ENCODE measurements around the gene IPPK. TPM values are rescaled to one million over a fixed set of nuclear protein-coding genes. Genes with fewer than 3 reads are reported as not detected.

Gene IPPK
- total RNA-seq, 1 experiment from 2014 or later, result 15.4 TPM

DNA sequence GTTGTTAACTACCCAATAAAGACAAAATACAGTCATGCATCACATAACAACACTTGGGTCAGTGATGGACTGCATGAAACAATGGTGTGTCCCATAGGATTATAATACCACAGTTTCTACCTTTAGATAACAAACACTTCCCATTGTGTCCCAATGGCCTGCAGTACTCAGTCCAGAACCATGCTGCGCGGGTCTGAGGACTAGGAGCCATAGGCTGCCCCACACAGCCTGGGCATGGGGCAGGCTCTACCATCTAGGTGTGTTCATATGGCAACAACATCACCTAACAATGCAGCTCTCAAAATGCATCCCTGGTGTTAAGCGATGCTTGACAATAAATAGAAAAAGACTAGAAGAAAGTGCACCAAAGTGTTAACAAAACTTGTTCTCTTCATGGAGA is 6.8 kb downstream of the IPPK start:
- no peaks in the 10 kb centered on the region for H3K27me3 ChIP-seq (ENCODE audit: insufficient read depth, low read length)
- no peak overlapping the region for H3K9ac ChIP-seq (ENCODE audit: low read length)
- H3K27ac ChIP-seq (ENCODE audit: low read depth, low read length), result no peak overlapping the region
- ATAC-seq, result no peak
- peaks cover 3 to 10% of the 10 kb centered on the region in 2 experiments; a peak in 2 of 4 replicates for H3K36me3 ChIP-seq (ENCODE audit: control insufficient read depth in 1 of 2, insufficient read depth in 2 of 2, low read length in 2 of 2)
- H3K9me3 ChIP-seq (ENCODE audit: control insufficient read depth in 1 of 2, insufficient read depth in 1 of 2, low read depth in 1 of 2, low read length in 2 of 2), result no peaks in the 10 kb centered on the region
- no peak overlapping the region for H3K4me2 ChIP-seq (ENCODE audit: low read length)
- no peaks in the 10 kb centered on the region; a peak in 1 of 4 replicates for H3K4me1 ChIP-seq (ENCODE audit: control insufficient read depth in 1 of 2, insufficient read depth in 2 of 2, low read length in 2 of 2)
- peaks cover 99% of the 10 kb centered on the region for H3K79me2 ChIP-seq (ENCODE audit: insufficient read depth, low read length)
- intact Hi-C loops (cut with micrococcal nuclease), result no loop called here
- no TSS peak for BruUV-seq (replicated peaks)
- no peak overlapping the region for H3K4me3 ChIP-seq (replicated peaks in 1 of 2; ENCODE audit: low read depth in 1 of 2, low read length in 2 of 2)
- DNase-seq (ENCODE audit: low read depth, low spot score), result no peak
- ChIA-PET POLR2A (no interaction called here), CTCF (no interaction called here), RAD21 (ENCODE audit: low non-redundant PET in 1 of 2, low total read pairs in 2 of 2, uncharacterized antibody in 2 of 2, unreplicated experiment in 2 of 2) (no interaction called here)
- no peaks in the 10 kb centered on the region for H3K9me2 ChIP-seq (ENCODE audit: insufficient read depth)
- H2AFZ ChIP-seq (ENCODE audit: low read depth, low read length, poor library complexity, severe bottlenecking), result no peak overlapping the region
- TF ChIP-seq, protein P1, sequence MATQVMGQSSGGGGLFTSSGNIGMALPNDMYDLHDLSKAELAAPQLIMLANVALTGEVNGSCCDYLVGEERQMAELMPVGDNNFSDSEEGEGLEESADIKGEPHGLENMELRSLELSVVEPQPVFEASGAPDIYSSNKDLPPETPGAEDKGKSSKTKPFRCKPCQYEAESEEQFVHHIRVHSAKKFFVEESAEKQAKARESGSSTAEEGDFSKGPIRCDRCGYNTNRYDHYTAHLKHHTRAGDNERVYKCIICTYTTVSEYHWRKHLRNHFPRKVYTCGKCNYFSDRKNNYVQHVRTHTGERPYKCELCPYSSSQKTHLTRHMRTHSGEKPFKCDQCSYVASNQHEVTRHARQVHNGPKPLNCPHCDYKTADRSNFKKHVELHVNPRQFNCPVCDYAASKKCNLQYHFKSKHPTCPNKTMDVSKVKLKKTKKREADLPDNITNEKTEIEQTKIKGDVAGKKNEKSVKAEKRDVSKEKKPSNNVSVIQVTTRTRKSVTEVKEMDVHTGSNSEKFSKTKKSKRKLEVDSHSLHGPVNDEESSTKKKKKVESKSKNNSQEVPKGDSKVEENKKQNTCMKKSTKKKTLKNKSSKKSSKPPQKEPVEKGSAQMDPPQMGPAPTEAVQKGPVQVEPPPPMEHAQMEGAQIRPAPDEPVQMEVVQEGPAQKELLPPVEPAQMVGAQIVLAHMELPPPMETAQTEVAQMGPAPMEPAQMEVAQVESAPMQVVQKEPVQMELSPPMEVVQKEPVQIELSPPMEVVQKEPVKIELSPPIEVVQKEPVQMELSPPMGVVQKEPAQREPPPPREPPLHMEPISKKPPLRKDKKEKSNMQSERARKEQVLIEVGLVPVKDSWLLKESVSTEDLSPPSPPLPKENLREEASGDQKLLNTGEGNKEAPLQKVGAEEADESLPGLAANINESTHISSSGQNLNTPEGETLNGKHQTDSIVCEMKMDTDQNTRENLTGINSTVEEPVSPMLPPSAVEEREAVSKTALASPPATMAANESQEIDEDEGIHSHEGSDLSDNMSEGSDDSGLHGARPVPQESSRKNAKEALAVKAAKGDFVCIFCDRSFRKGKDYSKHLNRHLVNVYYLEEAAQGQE (IDR thresholded peaks at IDR 0.05; ENCODE audit: low read depth), result no peak
- TF ChIP-seq EZH2 (IDR thresholded peaks at IDR 0.05), result no peak
- TF ChIP-seq ZFX (IDR thresholded peaks at IDR 0.05), result no peak
- no peak for TF ChIP-seq FOSL1 (IDR thresholded peaks at IDR 0.05; ENCODE audit: low read depth)
- TF ChIP-seq, protein P2, sequence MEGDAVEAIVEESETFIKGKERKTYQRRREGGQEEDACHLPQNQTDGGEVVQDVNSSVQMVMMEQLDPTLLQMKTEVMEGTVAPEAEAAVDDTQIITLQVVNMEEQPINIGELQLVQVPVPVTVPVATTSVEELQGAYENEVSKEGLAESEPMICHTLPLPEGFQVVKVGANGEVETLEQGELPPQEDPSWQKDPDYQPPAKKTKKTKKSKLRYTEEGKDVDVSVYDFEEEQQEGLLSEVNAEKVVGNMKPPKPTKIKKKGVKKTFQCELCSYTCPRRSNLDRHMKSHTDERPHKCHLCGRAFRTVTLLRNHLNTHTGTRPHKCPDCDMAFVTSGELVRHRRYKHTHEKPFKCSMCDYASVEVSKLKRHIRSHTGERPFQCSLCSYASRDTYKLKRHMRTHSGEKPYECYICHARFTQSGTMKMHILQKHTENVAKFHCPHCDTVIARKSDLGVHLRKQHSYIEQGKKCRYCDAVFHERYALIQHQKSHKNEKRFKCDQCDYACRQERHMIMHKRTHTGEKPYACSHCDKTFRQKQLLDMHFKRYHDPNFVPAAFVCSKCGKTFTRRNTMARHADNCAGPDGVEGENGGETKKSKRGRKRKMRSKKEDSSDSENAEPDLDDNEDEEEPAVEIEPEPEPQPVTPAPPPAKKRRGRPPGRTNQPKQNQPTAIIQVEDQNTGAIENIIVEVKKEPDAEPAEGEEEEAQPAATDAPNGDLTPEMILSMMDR (IDR thresholded peaks at IDR 0.05 in 2 of 3, conservative IDR thresholded peaks at IDR 0.05 in 1 of 3; ENCODE audit: borderline replicate concordance in 1 of 3, insufficient read depth in 1 of 3, low read depth in 2 of 3, low read length in 2 of 3), result no peak
- no peak for TF ChIP-seq EGR1 (IDR thresholded peaks at IDR 0.05; ENCODE audit: low read depth)
- TF ChIP-seq SP1 (IDR thresholded peaks at IDR 0.05; ENCODE audit: low read depth), result no peak
- no peak for TF ChIP-seq YY1 (IDR thresholded peaks at IDR 0.05; ENCODE audit: extremely low read depth, insufficient replicate concordance, low read depth, low read length)
- TF ChIP-seq, protein P3, sequence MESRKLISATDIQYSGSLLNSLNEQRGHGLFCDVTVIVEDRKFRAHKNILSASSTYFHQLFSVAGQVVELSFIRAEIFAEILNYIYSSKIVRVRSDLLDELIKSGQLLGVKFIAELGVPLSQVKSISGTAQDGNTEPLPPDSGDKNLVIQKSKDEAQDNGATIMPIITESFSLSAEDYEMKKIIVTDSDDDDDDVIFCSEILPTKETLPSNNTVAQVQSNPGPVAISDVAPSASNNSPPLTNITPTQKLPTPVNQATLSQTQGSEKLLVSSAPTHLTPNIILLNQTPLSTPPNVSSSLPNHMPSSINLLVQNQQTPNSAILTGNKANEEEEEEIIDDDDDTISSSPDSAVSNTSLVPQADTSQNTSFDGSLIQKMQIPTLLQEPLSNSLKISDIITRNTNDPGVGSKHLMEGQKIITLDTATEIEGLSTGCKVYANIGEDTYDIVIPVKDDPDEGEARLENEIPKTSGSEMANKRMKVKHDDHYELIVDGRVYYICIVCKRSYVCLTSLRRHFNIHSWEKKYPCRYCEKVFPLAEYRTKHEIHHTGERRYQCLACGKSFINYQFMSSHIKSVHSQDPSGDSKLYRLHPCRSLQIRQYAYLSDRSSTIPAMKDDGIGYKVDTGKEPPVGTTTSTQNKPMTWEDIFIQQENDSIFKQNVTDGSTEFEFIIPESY (IDR thresholded peaks at IDR 0.05; ENCODE audit: extremely low read depth, insufficient replicate concordance, low read length), result no peak
- no peak for TF ChIP-seq POLR2A (IDR thresholded peaks at IDR 0.05; ENCODE audit: borderline replicate concordance, extremely low read depth, insufficient read depth, insufficient read length)
- TF ChIP-seq ZNF274 (IDR thresholded peaks at IDR 0.05; ENCODE audit: low read depth, low read length), result no peak
- TF ChIP-seq, protein P4, sequence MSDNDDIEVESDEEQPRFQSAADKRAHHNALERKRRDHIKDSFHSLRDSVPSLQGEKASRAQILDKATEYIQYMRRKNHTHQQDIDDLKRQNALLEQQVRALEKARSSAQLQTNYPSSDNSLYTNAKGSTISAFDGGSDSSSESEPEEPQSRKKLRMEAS (IDR thresholded peaks at IDR 0.05), result no peak
- TF ChIP-seq POLR2AphosphoS5 (IDR thresholded peaks at IDR 0.05; ENCODE audit: low read depth, low read length), result no peak
- TF ChIP-seq ELF1 (IDR thresholded peaks at IDR 0.05; ENCODE audit: borderline replicate concordance, low read depth), result no peak
- TF ChIP-seq, protein P5, sequence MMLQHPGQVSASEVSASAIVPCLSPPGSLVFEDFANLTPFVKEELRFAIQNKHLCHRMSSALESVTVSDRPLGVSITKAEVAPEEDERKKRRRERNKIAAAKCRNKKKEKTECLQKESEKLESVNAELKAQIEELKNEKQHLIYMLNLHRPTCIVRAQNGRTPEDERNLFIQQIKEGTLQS (IDR thresholded peaks at IDR 0.05), result no peak
- TF ChIP-seq CEBPB (IDR thresholded peaks at IDR 0.05; ENCODE audit: low read depth), result no peak
- TF ChIP-seq TCF7L2 (IDR thresholded peaks at IDR 0.05; ENCODE audit: borderline replicate concordance, extremely low read depth, insufficient read depth, insufficient read length), result no peak
- no peak for TF ChIP-seq SRF (IDR thresholded peaks at IDR 0.05; ENCODE audit: low read depth)
- no peak for TF ChIP-seq SIN3A (IDR thresholded peaks at IDR 0.05; ENCODE audit: low read depth)
- TF ChIP-seq JUND (IDR thresholded peaks at IDR 0.05), result no peak
- H4K20me1 ChIP-seq (ENCODE audit: insufficient read depth), result no peaks in the 10 kb centered on the region

Measured in HCT116 (cell line).